ENCODE data around the gene EIF1.

Gene EIF1

GRCh38 chr17:41711669-41712400, 23.1 kb downstream of the EIF1 start, which contains the start of gene GAST:
GAST (plus strand) TSS chr17:41712331; CDS start chr17:41715437, 3,106 bp downstream.
- H3K4me3 ChIP-seq (ENCODE audit: low read depth, low read length, poor library complexity, severe bottlenecking), result no peak within 1 kb of the TSS
- no peaks in the 10 kb centered on the region for H3K4me1 ChIP-seq (ENCODE audit: insufficient read depth, low read length, severe bottlenecking)
- H3K79me2 ChIP-seq (ENCODE audit: insufficient read depth, low read length), result no peaks in the 10 kb centered on the region
- no peak within 1 kb of the TSS for H2AFZ ChIP-seq (ENCODE audit: low read length)
- H3K36me3 ChIP-seq (ENCODE audit: insufficient read depth, low read length), result no peaks in the 10 kb centered on the region
- H3K9ac ChIP-seq (ENCODE audit: low read length), result no peak within 1 kb of the TSS
- H3K4me2 ChIP-seq (ENCODE audit: low read length), result no peak within 1 kb of the TSS
- H3K9me2 ChIP-seq (ENCODE audit: low read depth, low read length), result no peaks in the 10 kb centered on the region
- peaks cover 10% of the 10 kb centered on the region; the same call in 1 of the 2 replicates for H3K27me3 ChIP-seq (ENCODE audit: insufficient read depth, low read length)
- no peaks in the 10 kb centered on the region for H3K9me3 ChIP-seq (ENCODE audit: low read length)
- no peaks in the 10 kb centered on the region for H4K20me1 ChIP-seq (ENCODE audit: insufficient read depth, low read length)
- H3K27ac ChIP-seq (ENCODE audit: low read depth, low read length, poor library complexity, severe bottlenecking), result no peak within 1 kb of the TSS
- TF ChIP-seq, protein P1, sequence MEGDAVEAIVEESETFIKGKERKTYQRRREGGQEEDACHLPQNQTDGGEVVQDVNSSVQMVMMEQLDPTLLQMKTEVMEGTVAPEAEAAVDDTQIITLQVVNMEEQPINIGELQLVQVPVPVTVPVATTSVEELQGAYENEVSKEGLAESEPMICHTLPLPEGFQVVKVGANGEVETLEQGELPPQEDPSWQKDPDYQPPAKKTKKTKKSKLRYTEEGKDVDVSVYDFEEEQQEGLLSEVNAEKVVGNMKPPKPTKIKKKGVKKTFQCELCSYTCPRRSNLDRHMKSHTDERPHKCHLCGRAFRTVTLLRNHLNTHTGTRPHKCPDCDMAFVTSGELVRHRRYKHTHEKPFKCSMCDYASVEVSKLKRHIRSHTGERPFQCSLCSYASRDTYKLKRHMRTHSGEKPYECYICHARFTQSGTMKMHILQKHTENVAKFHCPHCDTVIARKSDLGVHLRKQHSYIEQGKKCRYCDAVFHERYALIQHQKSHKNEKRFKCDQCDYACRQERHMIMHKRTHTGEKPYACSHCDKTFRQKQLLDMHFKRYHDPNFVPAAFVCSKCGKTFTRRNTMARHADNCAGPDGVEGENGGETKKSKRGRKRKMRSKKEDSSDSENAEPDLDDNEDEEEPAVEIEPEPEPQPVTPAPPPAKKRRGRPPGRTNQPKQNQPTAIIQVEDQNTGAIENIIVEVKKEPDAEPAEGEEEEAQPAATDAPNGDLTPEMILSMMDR (IDR thresholded peaks at IDR 0.05; ENCODE audit: low read length), result no peak
- no peak for TF ChIP-seq EZH2 (IDR thresholded peaks at IDR 0.05; ENCODE audit: borderline replicate concordance, low read length)
- no peaks in the 10 kb centered on the region for H3F3A ChIP-seq (ENCODE audit: insufficient read depth, low read length)

GRCh38 chr17:41717408-41718286, 29.0 kb downstream of the EIF1 start:
- no peak overlapping the region for H3K9ac ChIP-seq (ENCODE audit: low read length)
- H3K4me2 ChIP-seq (ENCODE audit: low read length), result no peak overlapping the region
- H3K27me3 ChIP-seq (ENCODE audit: insufficient read depth, low read length), result no peaks in the 10 kb centered on the region
- no peaks in the 10 kb centered on the region for H3K9me3 ChIP-seq (ENCODE audit: low read length)
- H3K79me2 ChIP-seq (ENCODE audit: insufficient read depth, low read length), result no peaks in the 10 kb centered on the region
- H3K36me3 ChIP-seq (ENCODE audit: insufficient read depth, low read length), result no peaks in the 10 kb centered on the region
- H3F3A ChIP-seq (ENCODE audit: insufficient read depth, low read length), result no peaks in the 10 kb centered on the region
- H2AFZ ChIP-seq (ENCODE audit: low read length), result no peak overlapping the region
- H3K4me1 ChIP-seq (ENCODE audit: insufficient read depth, low read length, severe bottlenecking), result no peaks in the 10 kb centered on the region
- no peaks in the 10 kb centered on the region for H3K9me2 ChIP-seq (ENCODE audit: low read depth, low read length)
- H3K4me3 ChIP-seq (ENCODE audit: low read depth, low read length, poor library complexity, severe bottlenecking), result no peak overlapping the region
- TF ChIP-seq EZH2 (IDR thresholded peaks at IDR 0.05; ENCODE audit: borderline replicate concordance, low read length), result no peak
- H4K20me1 ChIP-seq (ENCODE audit: insufficient read depth, low read length), result no peaks in the 10 kb centered on the region
- no peak overlapping the region for H3K27ac ChIP-seq (ENCODE audit: low read depth, low read length, poor library complexity, severe bottlenecking)

GRCh38 chr17:41718287-41718645, 29.6 kb downstream of the EIF1 start:
- Histone ChIP-seq H4K20me1 (ENCODE audit: insufficient read depth, low read length) (no peaks in the 10 kb centered on the region), H3K9me3 (ENCODE audit: low read length) (no peaks in the 10 kb centered on the region), H3K27me3 (ENCODE audit: insufficient read depth, low read length) (no peaks in the 10 kb centered on the region), H3F3A (ENCODE audit: insufficient read depth, low read length) (no peaks in the 10 kb centered on the region), H3K9me2 (ENCODE audit: low read depth, low read length) (no peaks in the 10 kb centered on the region), H3K4me2 (ENCODE audit: low read length) (no peak overlapping the region), H3K36me3 (ENCODE audit: insufficient read depth, low read length) (no peaks in the 10 kb centered on the region), H3K4me3 (ENCODE audit: low read depth, low read length, poor library complexity, severe bottlenecking) (no peak overlapping the region), H3K79me2 (ENCODE audit: insufficient read depth, low read length) (no peaks in the 10 kb centered on the region), H3K9ac (ENCODE audit: low read length) (no peak overlapping the region), H3K27ac (ENCODE audit: low read depth, low read length, poor library complexity, severe bottlenecking) (no peak overlapping the region), H3K4me1 (ENCODE audit: insufficient read depth, low read length, severe bottlenecking) (no peaks in the 10 kb centered on the region), H2AFZ (ENCODE audit: low read length) (no peak overlapping the region)
- no peak for TF ChIP-seq EZH2 (IDR thresholded peaks at IDR 0.05; ENCODE audit: borderline replicate concordance, low read length)
- TF ChIP-seq, protein P1 (IDR thresholded peaks at IDR 0.05; ENCODE audit: low read length), result no peak

Measured in OCI-LY1 (cell line).